Measurements from ENCODE around the gene XYLT1. TPM values are rescaled to one million over a fixed set of nuclear protein-coding genes. Genes with fewer than 3 reads are reported as not detected.
"Not testable (repeated sequence)": the region's sequence is repeated elsewhere in the genome, so short reads cannot be mapped to it uniquely, and the experiment has no call there.

XYLT1 gene
- polyA plus RNA-seq, 2 donors: 3.0 TPM

DNA sequence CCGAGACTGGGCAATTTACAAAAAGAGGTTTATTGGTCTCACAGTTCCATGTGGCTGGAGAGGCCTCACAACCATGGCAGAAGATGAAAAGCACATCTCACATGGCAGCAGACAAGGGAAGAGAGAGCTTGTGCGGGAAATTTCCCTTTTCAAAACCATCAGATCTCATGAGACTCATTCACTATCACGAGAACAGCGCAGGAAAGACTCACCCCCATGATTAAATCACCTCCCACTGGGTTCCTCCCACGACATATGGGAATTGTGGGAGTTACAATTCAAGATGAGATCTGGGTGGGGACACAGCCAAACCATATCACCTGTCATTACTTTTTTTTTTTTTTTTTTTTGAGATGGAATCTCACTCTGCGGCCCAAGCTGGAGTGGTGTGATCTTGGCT, 60.4 kb downstream of the XYLT1 start:
- not testable (repeated sequence) for H3K27ac ChIP-seq (ENCODE audit: low read depth in 2 of 2, low read length in 1 of 2); H3K36me3 ChIP-seq (ENCODE audit: control insufficient read depth in 2 of 2, insufficient read depth in 2 of 2, low read length in 1 of 2); H3K4me1 ChIP-seq (ENCODE audit: control insufficient read depth in 2 of 2, insufficient read depth in 2 of 2, low read length in 1 of 2); H3K9me3 ChIP-seq (ENCODE audit: control insufficient read depth in 2 of 2, insufficient read depth in 1 of 2, low read depth in 1 of 2, low read length in 1 of 2); H3K27me3 ChIP-seq (ENCODE audit: control insufficient read depth in 1 of 2, insufficient read depth in 2 of 2, low read length in 2 of 2); H3K4me3 ChIP-seq (ENCODE audit: low read depth in 1 of 2, low read length in 2 of 2)
- 93 to 96% methylated on average over 6 of the region's 6 CpGs for WGBS, 2 donors

GRCh38 chr16:17409894-17410293, 60.9 kb downstream of the XYLT1 start:
- H3K4me3 ChIP-seq (ENCODE audit: low read depth in 1 of 2, low read length in 2 of 2): no peak overlapping the region
- peaks cover 0 to 9% of the 10 kb centered on the region in 2 donors for H3K4me1 ChIP-seq (ENCODE audit: control insufficient read depth in 2 of 2, insufficient read depth in 2 of 2, low read length in 1 of 2)
- H3K27me3 ChIP-seq (ENCODE audit: control insufficient read depth in 1 of 2, insufficient read depth in 2 of 2, low read length in 2 of 2): no peaks in the 10 kb centered on the region
- WGBS, 2 donors: 97% methylated on average over 3 of the region's 3 CpGs
- no peaks in the 10 kb centered on the region for H3K9me3 ChIP-seq (ENCODE audit: control insufficient read depth in 2 of 2, insufficient read depth in 1 of 2, low read depth in 1 of 2, low read length in 1 of 2)
- no peaks in the 10 kb centered on the region for H3K36me3 ChIP-seq (ENCODE audit: control insufficient read depth in 2 of 2, insufficient read depth in 2 of 2, low read length in 1 of 2)
- no peak overlapping the region for H3K27ac ChIP-seq (ENCODE audit: low read depth in 2 of 2, low read length in 1 of 2)

- Histone ChIP-seq H3K9me3 (ENCODE audit: control insufficient read depth in 2 of 2, insufficient read depth in 1 of 2, low read depth in 1 of 2, low read length in 1 of 2) (no peaks in the 10 kb centered on the region), H3K36me3 (ENCODE audit: control insufficient read depth in 2 of 2, insufficient read depth in 2 of 2, low read length in 1 of 2) (no peaks in the 10 kb centered on the region), H3K27ac (ENCODE audit: low read depth in 2 of 2, low read length in 1 of 2) (peak overlapping the region in 1 of 2 donors; percentile 24), H3K4me3 (ENCODE audit: low read depth in 1 of 2, low read length in 2 of 2) (no peak overlapping the region), H3K4me1 (ENCODE audit: control insufficient read depth in 2 of 2, insufficient read depth in 2 of 2, low read length in 1 of 2) (peaks cover 0 to 9% of the 10 kb centered on the region in 2 donors), H3K27me3 (ENCODE audit: control insufficient read depth in 1 of 2, insufficient read depth in 2 of 2, low read length in 2 of 2) (no peaks in the 10 kb centered on the region)
- 45 to 74% methylated on average over 7 of the region's 7 CpGs for WGBS, 2 donors
Measured at GRCh38 chr16:17408955-17409441, 61.8 kb downstream of the XYLT1 start.

- no peaks in the 10 kb centered on the region for H3K9me3 ChIP-seq (ENCODE audit: control insufficient read depth in 2 of 2, insufficient read depth in 1 of 2, low read depth in 1 of 2, low read length in 1 of 2)
- no peaks in the 10 kb centered on the region for H3K36me3 ChIP-seq (ENCODE audit: control insufficient read depth in 2 of 2, insufficient read depth in 2 of 2, low read length in 1 of 2)
- H3K27me3 ChIP-seq (ENCODE audit: control insufficient read depth in 1 of 2, insufficient read depth in 2 of 2, low read length in 2 of 2): no peaks in the 10 kb centered on the region
- H3K4me1 ChIP-seq (ENCODE audit: control insufficient read depth in 2 of 2, insufficient read depth in 2 of 2, low read length in 1 of 2): peaks cover 0 to 9% of the 10 kb centered on the region in 2 donors
- no peak overlapping the region for H3K4me3 ChIP-seq (ENCODE audit: low read depth in 1 of 2, low read length in 2 of 2)
- no peak overlapping the region for H3K27ac ChIP-seq (ENCODE audit: low read depth in 2 of 2, low read length in 1 of 2)
- WGBS, 2 donors: 87 to 96% methylated on average over 5 of the region's 5 CpGs
Measured at GRCh38 chr16:17408296-17408695, 62.5 kb downstream of the XYLT1 start.

DNA sequence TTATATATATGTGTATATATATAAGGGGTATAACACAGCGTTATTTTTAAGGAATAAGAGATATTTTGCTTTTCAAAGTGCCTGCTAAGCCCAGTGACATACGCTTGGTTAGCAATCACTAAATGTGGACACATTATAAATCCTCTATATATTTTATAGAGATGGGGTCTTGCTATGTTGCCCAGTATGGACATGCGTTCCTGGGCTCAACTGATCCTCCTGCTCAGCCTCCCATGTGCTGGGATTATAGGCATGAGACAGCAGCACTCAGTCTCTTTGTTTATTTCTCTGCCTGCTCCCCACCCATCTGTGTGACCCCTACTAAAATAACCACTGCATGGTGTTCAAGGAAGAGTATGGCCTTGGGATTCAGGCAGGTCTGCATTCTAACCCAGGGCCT, 63.4 kb downstream of the XYLT1 start:
- Histone ChIP-seq H3K9me3 (ENCODE audit: control insufficient read depth in 2 of 2, insufficient read depth in 1 of 2, low read depth in 1 of 2, low read length in 1 of 2) (no peaks in the 10 kb centered on the region), H3K27me3 (ENCODE audit: control insufficient read depth in 1 of 2, insufficient read depth in 2 of 2, low read length in 2 of 2) (no peaks in the 10 kb centered on the region), H3K4me3 (ENCODE audit: low read depth in 1 of 2, low read length in 2 of 2) (no peak overlapping the region), H3K36me3 (ENCODE audit: control insufficient read depth in 2 of 2, insufficient read depth in 2 of 2, low read length in 1 of 2) (no peaks in the 10 kb centered on the region), H3K4me1 (ENCODE audit: control insufficient read depth in 2 of 2, insufficient read depth in 2 of 2, low read length in 1 of 2) (peaks cover 0 to 3% of the 10 kb centered on the region in 2 donors), H3K27ac (ENCODE audit: low read depth in 2 of 2, low read length in 1 of 2) (peak overlapping the region in 1 of 2 donors; percentile 14)
- WGBS, 2 donors: 92 to 94% methylated on average over 3 of the region's 3 CpGs

- Histone ChIP-seq H3K36me3 (ENCODE audit: control insufficient read depth in 2 of 2, insufficient read depth in 2 of 2, low read length in 1 of 2) (no peaks in the 10 kb centered on the region), H3K9me3 (ENCODE audit: control insufficient read depth in 2 of 2, insufficient read depth in 1 of 2, low read depth in 1 of 2, low read length in 1 of 2) (no peaks in the 10 kb centered on the region), H3K27me3 (ENCODE audit: control insufficient read depth in 1 of 2, insufficient read depth in 2 of 2, low read length in 2 of 2) (no peaks in the 10 kb centered on the region), H3K4me1 (ENCODE audit: control insufficient read depth in 2 of 2, insufficient read depth in 2 of 2, low read length in 1 of 2) (peaks cover 0 to 3% of the 10 kb centered on the region in 2 donors), H3K4me3 (ENCODE audit: low read depth in 1 of 2, low read length in 2 of 2) (no peak overlapping the region), H3K27ac (ENCODE audit: low read depth in 2 of 2, low read length in 1 of 2) (peak overlapping the region; percentile 73 to 82)
- 62 to 73% methylated on average over 24 of the region's 24 CpGs for WGBS, 2 donors
Measured at GRCh38 chr16:17404941-17405689, 65.6 kb downstream of the XYLT1 start.

GRCh38 chr16:17403859-17404545, 66.8 kb downstream of the XYLT1 start:
- no peaks in the 10 kb centered on the region for H3K36me3 ChIP-seq (ENCODE audit: control insufficient read depth in 2 of 2, insufficient read depth in 2 of 2, low read length in 1 of 2)
- H3K27me3 ChIP-seq (ENCODE audit: control insufficient read depth in 1 of 2, insufficient read depth in 2 of 2, low read length in 2 of 2): no peaks in the 10 kb centered on the region
- H3K4me3 ChIP-seq (ENCODE audit: low read depth in 1 of 2, low read length in 2 of 2): no peak overlapping the region
- peaks cover 0 to 2% of the 10 kb centered on the region in 2 donors for H3K4me1 ChIP-seq (ENCODE audit: control insufficient read depth in 2 of 2, insufficient read depth in 2 of 2, low read length in 1 of 2)
- 90 to 93% methylated on average over 9 of the region's 9 CpGs for WGBS, 2 donors
- no peaks in the 10 kb centered on the region for H3K9me3 ChIP-seq (ENCODE audit: control insufficient read depth in 2 of 2, insufficient read depth in 1 of 2, low read depth in 1 of 2, low read length in 1 of 2)
- peak overlapping the region; percentile 4 to 48 for H3K27ac ChIP-seq (ENCODE audit: low read depth in 2 of 2, low read length in 1 of 2)

- no peaks in the 10 kb centered on the region for H3K9me3 ChIP-seq (ENCODE audit: control insufficient read depth in 2 of 2, insufficient read depth in 1 of 2, low read depth in 1 of 2, low read length in 1 of 2)
- H3K4me3 ChIP-seq (ENCODE audit: low read depth in 1 of 2, low read length in 2 of 2): no peak overlapping the region
- no peaks in the 10 kb centered on the region for H3K27me3 ChIP-seq (ENCODE audit: control insufficient read depth in 1 of 2, insufficient read depth in 2 of 2, low read length in 2 of 2)
- 58 to 72% methylated on average over 10 of the region's 10 CpGs for WGBS, 2 donors
- H3K27ac ChIP-seq (ENCODE audit: low read depth in 2 of 2, low read length in 1 of 2): peak overlapping the region in 1 of 2 donors; percentile 22
- H3K4me1 ChIP-seq (ENCODE audit: control insufficient read depth in 2 of 2, insufficient read depth in 2 of 2, low read length in 1 of 2): peaks cover 0 to 2% of the 10 kb centered on the region in 2 donors
- H3K36me3 ChIP-seq (ENCODE audit: control insufficient read depth in 2 of 2, insufficient read depth in 2 of 2, low read length in 1 of 2): no peaks in the 10 kb centered on the region
Measured at GRCh38 chr16:17403156-17403809, 67.5 kb downstream of the XYLT1 start.

DNA sequence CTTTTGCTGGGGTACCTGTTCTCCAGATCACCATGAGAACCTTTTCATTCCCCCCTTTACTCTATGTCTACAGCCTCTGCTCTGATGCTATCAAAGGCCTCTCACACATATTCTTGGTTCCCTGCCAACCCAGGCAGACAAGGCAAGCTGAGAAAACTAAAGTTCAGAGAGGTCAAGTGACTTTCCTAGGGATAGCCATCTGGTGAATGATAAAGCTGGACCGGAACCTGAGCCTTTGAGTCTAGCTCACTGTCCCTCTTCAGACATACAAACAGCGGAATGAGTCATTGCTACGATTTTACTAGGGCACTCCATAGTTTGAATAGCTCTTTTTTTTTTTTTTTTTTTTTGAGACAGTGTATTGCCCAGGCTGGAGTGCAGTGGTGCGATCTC, 73.3 kb downstream of the XYLT1 start:
- no peaks in the 10 kb centered on the region for H3K36me3 ChIP-seq (ENCODE audit: control insufficient read depth in 2 of 2, insufficient read depth in 2 of 2, low read length in 1 of 2)
- H3K27ac ChIP-seq (ENCODE audit: low read depth in 2 of 2, low read length in 1 of 2): peak overlapping the region; percentile 6 to 27
- no peaks in the 10 kb centered on the region for H3K9me3 ChIP-seq (ENCODE audit: control insufficient read depth in 2 of 2, insufficient read depth in 1 of 2, low read depth in 1 of 2, low read length in 1 of 2)
- H3K27me3 ChIP-seq (ENCODE audit: control insufficient read depth in 1 of 2, insufficient read depth in 2 of 2, low read length in 2 of 2): no peaks in the 10 kb centered on the region
- peaks cover 4 to 6% of the 10 kb centered on the region in 2 donors for H3K4me1 ChIP-seq (ENCODE audit: control insufficient read depth in 2 of 2, insufficient read depth in 2 of 2, low read length in 1 of 2)
- 51 to 52% methylated on average over 4 of the region's 4 CpGs for WGBS, 2 donors
- no peak overlapping the region for H3K4me3 ChIP-seq (ENCODE audit: low read depth in 1 of 2, low read length in 2 of 2)

All from esophagus (tissue), 2 donors.